Gastroesophageal sphincter (tissue), 4 donors: ENCODE results near the gene REEP2. TPM values are rescaled to one million over a fixed set of nuclear protein-coding genes. Genes with fewer than 3 reads are reported as not detected.
A peak's percentile ranks its signal among the peaks of the same experiment; 100 is the strongest.

Source experiments
- ATAC-seq: fragments of 150-250 bp; one replicate; pipeline ENCODE4 v1.9.1; 2016; ENCODE audit warnings: mild to moderate bottlenecking, moderate library complexity
- H3K27ac ChIP-seq, 4 donors: fragments of 200-600 bp; sonication (generic) in 3 of 4; 1 replicate in 3 of 4; 2 replicates in 1 of 4; pipeline ENCODE4 v1.5.1; 2016 to 2019
- H3K27me3 ChIP-seq: fragments of 200-600 bp; sonication (generic); one replicate; pipeline ENCODE4 v1.5.1; 2019
- H3K36me3 ChIP-seq, 2 donors: fragments of 200-600 bp; sonication (generic); one replicate each; pipeline ENCODE4 v1.5.1; 2019; ENCODE audit warnings: control low read depth in 1 of 2
- H3K4me1 ChIP-seq, 3 donors: fragments of 200-600 bp; sonication (generic); 1 replicate in 2 of 3; 2 replicates in 1 of 3; pipeline ENCODE4 v1.5.1; 2016 to 2019; ENCODE audit warnings: control low read depth in 2 of 3
- H3K4me3 ChIP-seq, 2 donors: fragments of 200-600 bp; sonication (generic); one replicate each; pipeline ENCODE4 v1.5.1; 2019; ENCODE audit warnings: mild to moderate bottlenecking in 1 of 2, moderate library complexity in 1 of 2
- H3K9me3 ChIP-seq, 3 donors: fragments of 200-600 bp; sonication (generic); one replicate each; pipeline ENCODE4 v1.5.1; 2017 to 2019; ENCODE audit warnings: control low read depth in 2 of 3
- EP300 ChIP-seq: sonication (generic); formaldehyde crosslinking; IDR thresholded peaks from one replicate; pipeline ENCODE4 v1.6.1; 2017; ENCODE audit warnings: antibody characterized with exemption, mild to moderate bottlenecking
- POLR2A ChIP-seq, 2 donors: fragments of 450-650 bp; IDR thresholded peaks; one replicate each; pipeline ENCODE4 v1.6.1; 2017; ENCODE audit warnings: antibody characterized with exemption in 2 of 2, mild to moderate bottlenecking in 2 of 2, moderate library complexity in 1 of 2
- POLR2AphosphoS5 ChIP-seq: sonication (generic); formaldehyde crosslinking; IDR thresholded peaks from one replicate; pipeline ENCODE4 v1.6.1; 2017; ENCODE audit warnings: antibody characterized with exemption
- WGBS, 2 donors: methylation state at CpG; one replicate each; pipeline ENCODE4 v1.1.5; 2018; ENCODE audit warnings: low coverage in 1 of 2; 5-methylcytosine and 5-hydroxymethylcytosine counted together
- total RNA-seq, 4 donors: library from RNA; depleted of rRNA; stranded (reverse); fragments of >200 nt; gene quantifications; one replicate each; pipeline ENCODE4 v1.1.0, GENCODE V29; 2016
- TF ChIP-seq, protein P1 (sequence below), 4 experiments: fragments of 200-600 bp in 2 of 4; fragments of 450-650 bp in 2 of 4; sonication (generic) in 1 of 4; IDR thresholded peaks; one replicate each; pipeline ENCODE4 v1.5.1; 2017 to 2019; ENCODE audit warnings: antibody characterized with exemption in 4 of 4, mild to moderate bottlenecking in 2 of 4, moderate library complexity in 2 of 4

Gene REEP2
- total RNA-seq, 4 donors from 2014 or later, result 16.7 to 45.8 (median 26.3) TPM

- Histone ChIP-seq H3K9me3 (no peaks in the 10 kb centered on the region), H3K4me3 (no peak overlapping the region), H3K4me1 (peaks cover 0 to 48% (median 7%) of the 10 kb centered on the region in 3 donors), H3K27ac (no peak overlapping the region), H3K36me3 (no peaks in the 10 kb centered on the region), H3K27me3 (no peaks in the 10 kb centered on the region)
- no peak for ATAC-seq
- TF ChIP-seq, protein P1, sequence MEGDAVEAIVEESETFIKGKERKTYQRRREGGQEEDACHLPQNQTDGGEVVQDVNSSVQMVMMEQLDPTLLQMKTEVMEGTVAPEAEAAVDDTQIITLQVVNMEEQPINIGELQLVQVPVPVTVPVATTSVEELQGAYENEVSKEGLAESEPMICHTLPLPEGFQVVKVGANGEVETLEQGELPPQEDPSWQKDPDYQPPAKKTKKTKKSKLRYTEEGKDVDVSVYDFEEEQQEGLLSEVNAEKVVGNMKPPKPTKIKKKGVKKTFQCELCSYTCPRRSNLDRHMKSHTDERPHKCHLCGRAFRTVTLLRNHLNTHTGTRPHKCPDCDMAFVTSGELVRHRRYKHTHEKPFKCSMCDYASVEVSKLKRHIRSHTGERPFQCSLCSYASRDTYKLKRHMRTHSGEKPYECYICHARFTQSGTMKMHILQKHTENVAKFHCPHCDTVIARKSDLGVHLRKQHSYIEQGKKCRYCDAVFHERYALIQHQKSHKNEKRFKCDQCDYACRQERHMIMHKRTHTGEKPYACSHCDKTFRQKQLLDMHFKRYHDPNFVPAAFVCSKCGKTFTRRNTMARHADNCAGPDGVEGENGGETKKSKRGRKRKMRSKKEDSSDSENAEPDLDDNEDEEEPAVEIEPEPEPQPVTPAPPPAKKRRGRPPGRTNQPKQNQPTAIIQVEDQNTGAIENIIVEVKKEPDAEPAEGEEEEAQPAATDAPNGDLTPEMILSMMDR (IDR thresholded peaks at IDR 0.05), result no peak
- TF ChIP-seq POLR2AphosphoS5, result no peak
- no peak for TF ChIP-seq EP300
- no peak for TF ChIP-seq POLR2A (IDR thresholded peaks at IDR 0.05)
- WGBS, 2 donors, result 74 to 92% methylated on average over 2 to 6 of the region's 11 CpGs
Observed at GRCh38 chr5:138459311-138459933, 20.6 kb downstream of the REEP2 start.

GRCh38 chr5:138460032-138460693 lies 21.3 kb downstream of the REEP2 start:
- Histone ChIP-seq H3K36me3 (no peaks in the 10 kb centered on the region), H3K4me1 (peaks cover 0 to 48% (median 7%) of the 10 kb centered on the region in 3 donors), H3K27ac (no peak overlapping the region), H3K27me3 (no peaks in the 10 kb centered on the region), H3K9me3 (no peaks in the 10 kb centered on the region), H3K4me3 (no peak overlapping the region)
- TF ChIP-seq EP300, result no peak
- 83% methylated on average over 1 of the region's 4 CpGs; no CpG with 5 or more reads in 1 of the 2 donors for WGBS, 2 donors
- no peak for ATAC-seq

GRCh38 chr5:138461343-138462125 lies 22.7 kb downstream of the REEP2 start:
- Histone ChIP-seq H3K27ac (peak overlapping the region in 2 of 4 donors; percentile 1 to 9), H3K36me3 (no peaks in the 10 kb centered on the region), H3K27me3 (no peaks in the 10 kb centered on the region), H3K9me3 (no peaks in the 10 kb centered on the region), H3K4me1 (peaks cover 0 to 59% (median 14%) of the 10 kb centered on the region in 3 donors), H3K4me3 (no peak overlapping the region)
- no peak for TF ChIP-seq POLR2A (IDR thresholded peaks at IDR 0.05)
- ATAC-seq, result no peak
- WGBS, 2 donors, result 50 to 52% methylated on average over 5 to 6 of the region's 11 CpGs

- ATAC-seq, result peak; percentile 2
- 9 to 10% methylated on average over 7 to 17 of the region's 21 CpGs for WGBS, 2 donors
- H3K9me3 ChIP-seq, result no peaks in the 10 kb centered on the region
- no peaks in the 10 kb centered on the region for H3K36me3 ChIP-seq
- H3K27ac ChIP-seq, result peak overlapping the region; percentile 90 to 99 (median 97)
- no peaks in the 10 kb centered on the region for H3K27me3 ChIP-seq
- TF ChIP-seq EP300 (no peak), POLR2AphosphoS5 (no peak), POLR2A (IDR thresholded peaks at IDR 0.05) (no peak)
- TF ChIP-seq, protein P1 (IDR thresholded peaks at IDR 0.05), result no peak
- H3K4me1 ChIP-seq, result peaks cover 0 to 65% (median 17%) of the 10 kb centered on the region in 3 donors
- H3K4me3 ChIP-seq, result peak overlapping the region; percentile 54 to 85
Observed at GRCh38 chr5:138463419-138464007, 24.7 kb downstream of the REEP2 start.

- peaks cover 0 to 60% (median 16%) of the 10 kb centered on the region in 3 donors for H3K4me1 ChIP-seq
- no peaks in the 10 kb centered on the region for H3K36me3 ChIP-seq
- peak; percentile 70 for ATAC-seq
- WGBS, 2 donors, result no CpG with 5 or more reads among the region's 34 CpGs
- H3K4me3 ChIP-seq, result peak overlapping the region; percentile 54 to 85
- H3K27me3 ChIP-seq, result no peaks in the 10 kb centered on the region
- H3K9me3 ChIP-seq, result no peaks in the 10 kb centered on the region
- TF ChIP-seq POLR2A (IDR thresholded peaks at IDR 0.05) (peak; percentile 66 to 87), POLR2AphosphoS5 (peak; percentile 82), EP300 (no peak)
- TF ChIP-seq, protein P1 (IDR thresholded peaks at IDR 0.05), result peak in 3 of 4 experiments; percentile 91 to 94 (median 92)
- peak overlapping the region; percentile 90 to 99 (median 97) for H3K27ac ChIP-seq
Observed at GRCh38 chr5:138464008-138464387, 25.1 kb downstream of the REEP2 start.
